Stimulated activated CD4-positive, alpha-beta T cell treated with anti-CD3 and anti-CD28 coated beads, Interleukin-1b, Interleukin-23, amount 100 ng/mL, for 48 hours (primary cell): ENCODE data around the gene JAZF1.

Source experiments
- DNase-seq: peaks from one replicate; pipeline ENCODE4 v3.0.0-alpha.2; 2020

Gene JAZF1

GRCh38 chr7:28191184-28191583, 10.6 kb upstream of the JAZF1 start:
- DNase-seq: no peak

- no peak for DNase-seq
Observed at GRCh38 chr7:28190077-28190710, 9.6 kb upstream of the JAZF1 start.

GRCh38 chr7:28187012-28187411, 6.4 kb upstream of the JAZF1 start:
- no peak for DNase-seq

GRCh38 chr7:28183627-28184026, 3.0 kb upstream of the JAZF1 start:
- no peak for DNase-seq

- DNase-seq: no peak
Observed at GRCh38 chr7:28182071-28182471, 1.5 kb upstream of the JAZF1 start.

- DNase-seq: no peak
Observed at GRCh38 chr7:28181416-28181815, 821 bp upstream of the JAZF1 start.

- DNase-seq: no peak
Observed at GRCh38 chr7:28180031-28180363, 598 bp downstream of the JAZF1 start.

- peak; percentile 52 for DNase-seq
Observed at GRCh38 chr7:28179120-28180030, 1.2 kb downstream of the JAZF1 start.

GRCh38 chr7:28178599-28178998, 2.0 kb downstream of the JAZF1 start:
- no peak for DNase-seq

- DNase-seq: no peak
Observed at GRCh38 chr7:28177836-28178235, 2.8 kb downstream of the JAZF1 start.

- no peak for DNase-seq
Observed at GRCh38 chr7:28176645-28177044, 4.0 kb downstream of the JAZF1 start.

- DNase-seq: no peak
Observed at GRCh38 chr7:28176174-28176573, 4.4 kb downstream of the JAZF1 start.

- no peak for DNase-seq
Observed at GRCh38 chr7:28174901-28175661, 5.5 kb downstream of the JAZF1 start.

- DNase-seq: no peak
Observed at GRCh38 chr7:28174442-28174841, 6.2 kb downstream of the JAZF1 start.

- DNase-seq: no peak
Observed at GRCh38 chr7:28173531-28173930, 7.1 kb downstream of the JAZF1 start.

GRCh38 chr7:28172958-28173357, 7.6 kb downstream of the JAZF1 start:
- DNase-seq: no peak

- no peak for DNase-seq
Observed at GRCh38 chr7:28170701-28171100, 9.9 kb downstream of the JAZF1 start.

GRCh38 chr7:28169230-28169629, 11.4 kb downstream of the JAZF1 start:
- DNase-seq: no peak

- no peak for DNase-seq
Observed at GRCh38 chr7:28168393-28169158, 12.0 kb downstream of the JAZF1 start.

GRCh38 chr7:28166982-28167715, 13.4 kb downstream of the JAZF1 start:
- no peak for DNase-seq

- DNase-seq: no peak
Observed at GRCh38 chr7:28165961-28166955, 14.3 kb downstream of the JAZF1 start.
